IPS-15b (cell line): ENCODE results near the gene NUMA1.

Experiments
- H3K27me3 ChIP-seq: one replicate; pipeline ENCODE4 v1.6.1; 2013; ENCODE audit warnings: low read length; ENCODE audit not compliant: control insufficient read depth, insufficient read depth
- H3K36me3 ChIP-seq: one replicate; pipeline ENCODE4 v1.6.1; 2013; ENCODE audit warnings: low read length; ENCODE audit not compliant: control insufficient read depth, insufficient read depth
- H3K4me1 ChIP-seq: one replicate; pipeline ENCODE4 v1.6.1; 2013; ENCODE audit warnings: mild to moderate bottlenecking, low read length; ENCODE audit not compliant: control insufficient read depth, insufficient read depth
- H3K4me3 ChIP-seq: one replicate; pipeline ENCODE4 v1.5.1; 2013; ENCODE audit warnings: low read depth, low read length
- H3K9ac ChIP-seq: one replicate; pipeline ENCODE4 v1.6.1; 2013; ENCODE audit warnings: low read depth, mild to moderate bottlenecking, low read length
- H3K9me3 ChIP-seq: one replicate; pipeline ENCODE4 v1.6.1; 2013; ENCODE audit warnings: mild to moderate bottlenecking, low read length; ENCODE audit not compliant: control insufficient read depth, insufficient read depth

NUMA1 gene

GRCh38 chr11:72112978-72113808 is 32.9 kb upstream of the NUMA1 start:
- Histone ChIP-seq H3K4me3 (peak overlapping the region; percentile 81), H3K4me1 (peaks cover 6% of the 10 kb centered on the region), H3K27me3 (no peaks in the 10 kb centered on the region)

GRCh38 chr11:72112143-72112977 is 32.0 kb upstream of the NUMA1 start, which contains the start of gene ANAPC15:
Gene ANAPC15, minus strand, starts transcription at chr11:72112695. Its CDS starts 1,419 bp downstream, at chr11:72111276.
- peak within 1 kb of the TSS; percentile 81 for H3K4me3 ChIP-seq

More at GRCh38 chr11:72112978-72113808, 32.9 kb upstream of the NUMA1 start:
- H3K9ac ChIP-seq = peak overlapping the region; percentile 99
- peaks cover 2% of the 10 kb centered on the region for H3K36me3 ChIP-seq
- no peaks in the 10 kb centered on the region for H3K9me3 ChIP-seq

GRCh38 chr11:72111300-72112142 is 31.2 kb upstream of the NUMA1 start:
- Histone ChIP-seq H3K9me3 (no peaks in the 10 kb centered on the region), H3K9ac (peak overlapping the region; percentile 70), H3K4me3 (peak overlapping the region; percentile 81), H3K4me1 (peaks cover 6% of the 10 kb centered on the region), H3K36me3 (peaks cover 2% of the 10 kb centered on the region), H3K27me3 (no peaks in the 10 kb centered on the region)

More at GRCh38 chr11:72112143-72112977, 32.0 kb upstream of the NUMA1 start, which contains the start of gene ANAPC15:
- Histone ChIP-seq H3K27me3 (no peaks in the 10 kb centered on the region), H3K36me3 (peaks cover 2% of the 10 kb centered on the region), H3K9ac (peak within 1 kb of the TSS; percentile 99), H3K4me1 (peaks cover 6% of the 10 kb centered on the region), H3K9me3 (no peaks in the 10 kb centered on the region)

GRCh38 chr11:72105888-72106287 is 25.5 kb upstream of the NUMA1 start, which contains the start of gene TOMT:
Gene TOMT, plus strand, starts transcription at chr11:72105924. Its CDS starts 28 bp downstream, at chr11:72105952.
- H3K4me3 ChIP-seq = no peak within 1 kb of the TSS
- H3K36me3 ChIP-seq = peaks cover 8% of the 10 kb centered on the region
- H3K4me1 ChIP-seq = peaks cover 6% of the 10 kb centered on the region
- H3K9ac ChIP-seq = no peak within 1 kb of the TSS
- no peaks in the 10 kb centered on the region for H3K27me3 ChIP-seq
- no peaks in the 10 kb centered on the region for H3K9me3 ChIP-seq

- H3K9me3 ChIP-seq = no peaks in the 10 kb centered on the region
- H3K9ac ChIP-seq = peak overlapping the region; percentile 19
- peak overlapping the region; percentile 78 for H3K4me3 ChIP-seq
- peaks cover 6% of the 10 kb centered on the region for H3K4me1 ChIP-seq
- no peaks in the 10 kb centered on the region for H3K27me3 ChIP-seq
- peaks cover 21% of the 10 kb centered on the region for H3K36me3 ChIP-seq
Measured at GRCh38 chr11:72103754-72104167, 23.4 kb upstream of the NUMA1 start.

- H3K4me3 ChIP-seq = peak within 1 kb of the TSS; percentile 100
- peaks cover 27% of the 10 kb centered on the region for H3K36me3 ChIP-seq
- H3K9me3 ChIP-seq = no peaks in the 10 kb centered on the region
- peak within 1 kb of the TSS; percentile 98 for H3K9ac ChIP-seq
- H3K4me1 ChIP-seq = peaks cover 6% of the 10 kb centered on the region
- H3K27me3 ChIP-seq = no peaks in the 10 kb centered on the region
Measured at GRCh38 chr11:72102946-72103753, 22.8 kb upstream of the NUMA1 start, which contains the start of gene LAMTOR1. Gene LAMTOR1, minus strand, starts transcription at chr11:72103297. Its CDS starts 73 bp downstream, at chr11:72103224.

GRCh38 chr11:72102631-72102945 is 22.2 kb upstream of the NUMA1 start:
- H3K36me3 ChIP-seq = peaks cover 33% of the 10 kb centered on the region
- H3K4me3 ChIP-seq = peak overlapping the region; percentile 100
- H3K9ac ChIP-seq = peak overlapping the region; percentile 98
- H3K9me3 ChIP-seq = no peaks in the 10 kb centered on the region
- H3K27me3 ChIP-seq = no peaks in the 10 kb centered on the region
- H3K4me1 ChIP-seq = peaks cover 6% of the 10 kb centered on the region

GRCh38 chr11:72102162-72102561 is 21.8 kb upstream of the NUMA1 start:
- peak overlapping the region; percentile 98 for H3K9ac ChIP-seq
- H3K4me1 ChIP-seq = peaks cover 6% of the 10 kb centered on the region
- peaks cover 37% of the 10 kb centered on the region for H3K36me3 ChIP-seq
- H3K4me3 ChIP-seq = peak overlapping the region; percentile 100
- no peaks in the 10 kb centered on the region for H3K27me3 ChIP-seq
- H3K9me3 ChIP-seq = no peaks in the 10 kb centered on the region

GRCh38 chr11:72100462-72100861 is 20.1 kb upstream of the NUMA1 start:
- Histone ChIP-seq H3K4me1 (peaks cover 6% of the 10 kb centered on the region), H3K9ac (no peak overlapping the region), H3K36me3 (peaks cover 40% of the 10 kb centered on the region), H3K4me3 (no peak overlapping the region), H3K9me3 (no peaks in the 10 kb centered on the region), H3K27me3 (no peaks in the 10 kb centered on the region)

GRCh38 chr11:72100009-72100408 is 19.7 kb upstream of the NUMA1 start:
- Histone ChIP-seq H3K4me1 (peaks cover 6% of the 10 kb centered on the region), H3K9me3 (no peaks in the 10 kb centered on the region), H3K4me3 (no peak overlapping the region), H3K9ac (no peak overlapping the region), H3K36me3 (peaks cover 43% of the 10 kb centered on the region), H3K27me3 (no peaks in the 10 kb centered on the region)
